OCI-LY1 (cell line): Measurements from ENCODE around the gene ITIH4.

ENCODE experiments used
- H2AFZ ChIP-seq: fragments of 200-600 bp; sonication (generic), shearing (Covaris generic); 2 replicates; pipeline ENCODE4 v1.6.0; 2014; ENCODE audit warnings: antibody characterized with exemption, mild to moderate bottlenecking, low read length
- H3F3A ChIP-seq: fragments of 200-600 bp; sonication (generic), shearing (Covaris generic); 2 replicates; pipeline ENCODE4 v1.6.0; 2014; ENCODE audit warnings: mild to moderate bottlenecking, antibody characterized with exemption, low read length, moderate library complexity; ENCODE audit not compliant: insufficient read depth
- H3K27ac ChIP-seq: fragments of 200-600 bp; sonication (generic); 2 replicates; pipeline ENCODE4 v1.5.1; 2014; ENCODE audit warnings: low read length, mixed run types, mild to moderate bottlenecking, low read depth; ENCODE audit not compliant: poor library complexity, severe bottlenecking
- H3K27me3 ChIP-seq: fragments of 200-600 bp; sonication (generic); 2 replicates; pipeline ENCODE4 v1.6.0; 2014; ENCODE audit warnings: antibody characterized with exemption, mild to moderate bottlenecking, low read length, moderate library complexity; ENCODE audit not compliant: insufficient read depth
- H3K36me3 ChIP-seq: fragments of 200-600 bp; sonication (generic); 2 replicates; pipeline ENCODE4 v1.6.1; 2014; ENCODE audit warnings: mild to moderate bottlenecking, antibody characterized with exemption, low read length, moderate library complexity, mixed read lengths; ENCODE audit not compliant: insufficient read depth
- H3K4me1 ChIP-seq: fragments of 200-600 bp; sonication (generic); 2 replicates; pipeline ENCODE4 v1.5.1; 2014; ENCODE audit warnings: mild to moderate bottlenecking, low read length, moderate library complexity; ENCODE audit not compliant: insufficient read depth, severe bottlenecking
- H3K4me2 ChIP-seq: fragments of 200-600 bp; sonication (generic), shearing (Covaris generic); 2 replicates; pipeline ENCODE4 v1.6.1; 2014; ENCODE audit warnings: low read length
- H3K4me3 ChIP-seq: fragments of 200-600 bp; sonication (generic); 2 replicates; pipeline ENCODE4 v1.5.1; 2014; ENCODE audit warnings: low read length, low read depth, mild to moderate bottlenecking, mixed read lengths; ENCODE audit not compliant: poor library complexity, severe bottlenecking
- H3K79me2 ChIP-seq: fragments of 200-600 bp; shearing (Covaris generic); 2 replicates; pipeline ENCODE4 v1.6.1; 2016; ENCODE audit warnings: mixed run types, low read length, mixed read lengths; ENCODE audit not compliant: insufficient read depth
- H3K9ac ChIP-seq: fragments of 200-600 bp; sonication (generic), shearing (Covaris generic); 2 replicates; pipeline ENCODE4 v1.6.1; 2014; ENCODE audit warnings: mild to moderate bottlenecking, low read length, mixed read lengths
- H3K9me2 ChIP-seq: fragments of 200-600 bp; sonication (generic), shearing (Covaris generic); 2 replicates; pipeline ENCODE4 v1.6.1; 2014; ENCODE audit warnings: low read depth, mild to moderate bottlenecking, low read length, mixed read lengths
- H3K9me3 ChIP-seq: fragments of 200-600 bp; shearing (Covaris generic); 2 replicates; pipeline ENCODE4 v1.6.1; 2014; ENCODE audit warnings: low read length, mixed read lengths
- H4K20me1 ChIP-seq: fragments of 200-600 bp; sonication (generic), shearing (Covaris generic); 2 replicates; pipeline ENCODE4 v1.6.0; 2016; ENCODE audit warnings: mild to moderate bottlenecking, low read length; ENCODE audit not compliant: insufficient read depth
- EZH2 ChIP-seq: fragments of 200-600 bp; sonication (generic), shearing (Covaris generic); IDR thresholded peaks from 2 replicates; pipeline ENCODE4 v1.8.0; 2017; ENCODE audit warnings: borderline replicate concordance, mixed run types, mild to moderate bottlenecking, antibody characterized with exemption, low read length, moderate library complexity, mixed read lengths
- TF ChIP-seq, protein P1 (sequence below): fragments of 200-600 bp; sonication (generic), shearing (Covaris generic); IDR thresholded peaks from 2 replicates; pipeline ENCODE4 v1.5.1; 2017; ENCODE audit warnings: mild to moderate bottlenecking, antibody characterized with exemption, low read length, moderate library complexity, mixed read lengths

Gene ITIH4

DNA sequence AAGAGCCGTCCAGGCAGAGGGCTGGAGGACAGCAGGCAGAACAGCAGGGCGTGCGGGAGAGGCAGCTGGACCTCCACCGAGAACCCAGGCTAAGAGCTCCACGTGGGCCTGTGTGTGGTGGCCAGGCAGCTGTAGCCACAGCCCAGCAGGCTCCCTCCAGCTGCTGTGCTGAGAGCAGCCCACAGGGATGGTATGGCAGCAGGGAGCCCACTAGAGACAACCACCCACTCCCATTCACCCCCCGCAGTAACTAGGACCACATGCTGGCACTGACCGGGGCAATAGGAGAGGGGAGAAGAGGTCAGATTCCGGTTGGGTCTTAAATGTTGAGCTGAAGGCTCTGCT, 29.9 kb upstream of the ITIH4 start:
- H3K4me1 ChIP-seq: no peaks in the 10 kb centered on the region
- H3K9me3 ChIP-seq: no peaks in the 10 kb centered on the region

GRCh38 chr3:52859686-52860423, 29.4 kb upstream of the ITIH4 start:
- no peaks in the 10 kb centered on the region for H3K9me3 ChIP-seq
- H3K9me2 ChIP-seq: no peaks in the 10 kb centered on the region
- H3K9ac ChIP-seq: no peak overlapping the region
- H3K79me2 ChIP-seq: no peaks in the 10 kb centered on the region
- no peak for TF ChIP-seq EZH2
- TF ChIP-seq, protein P1, sequence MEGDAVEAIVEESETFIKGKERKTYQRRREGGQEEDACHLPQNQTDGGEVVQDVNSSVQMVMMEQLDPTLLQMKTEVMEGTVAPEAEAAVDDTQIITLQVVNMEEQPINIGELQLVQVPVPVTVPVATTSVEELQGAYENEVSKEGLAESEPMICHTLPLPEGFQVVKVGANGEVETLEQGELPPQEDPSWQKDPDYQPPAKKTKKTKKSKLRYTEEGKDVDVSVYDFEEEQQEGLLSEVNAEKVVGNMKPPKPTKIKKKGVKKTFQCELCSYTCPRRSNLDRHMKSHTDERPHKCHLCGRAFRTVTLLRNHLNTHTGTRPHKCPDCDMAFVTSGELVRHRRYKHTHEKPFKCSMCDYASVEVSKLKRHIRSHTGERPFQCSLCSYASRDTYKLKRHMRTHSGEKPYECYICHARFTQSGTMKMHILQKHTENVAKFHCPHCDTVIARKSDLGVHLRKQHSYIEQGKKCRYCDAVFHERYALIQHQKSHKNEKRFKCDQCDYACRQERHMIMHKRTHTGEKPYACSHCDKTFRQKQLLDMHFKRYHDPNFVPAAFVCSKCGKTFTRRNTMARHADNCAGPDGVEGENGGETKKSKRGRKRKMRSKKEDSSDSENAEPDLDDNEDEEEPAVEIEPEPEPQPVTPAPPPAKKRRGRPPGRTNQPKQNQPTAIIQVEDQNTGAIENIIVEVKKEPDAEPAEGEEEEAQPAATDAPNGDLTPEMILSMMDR: no peak
- H3F3A ChIP-seq: no peaks in the 10 kb centered on the region
- H3K36me3 ChIP-seq: peaks cover 4% of the 10 kb centered on the region
- H3K4me3 ChIP-seq: no peak overlapping the region
- no peak overlapping the region for H3K27ac ChIP-seq
- no peaks in the 10 kb centered on the region for H3K27me3 ChIP-seq
- no peak overlapping the region for H3K4me2 ChIP-seq
- no peaks in the 10 kb centered on the region for H3K4me1 ChIP-seq
- H2AFZ ChIP-seq: no peak overlapping the region
- no peaks in the 10 kb centered on the region for H4K20me1 ChIP-seq

More for the DNA sequence above, 29.9 kb upstream of the ITIH4 start:
- no peak overlapping the region for H3K4me3 ChIP-seq
- H3K36me3 ChIP-seq: peaks cover 4% of the 10 kb centered on the region
- H2AFZ ChIP-seq: no peak overlapping the region
- no peaks in the 10 kb centered on the region for H3K79me2 ChIP-seq
- no peaks in the 10 kb centered on the region for H3F3A ChIP-seq
- TF ChIP-seq, protein P1: no peak
- TF ChIP-seq EZH2: no peak
- no peak overlapping the region for H3K27ac ChIP-seq
- no peak overlapping the region for H3K9ac ChIP-seq
- no peaks in the 10 kb centered on the region for H3K9me2 ChIP-seq
- H3K27me3 ChIP-seq: no peaks in the 10 kb centered on the region
- H3K4me2 ChIP-seq: no peak overlapping the region
- no peaks in the 10 kb centered on the region for H4K20me1 ChIP-seq

- TF ChIP-seq EZH2: no peak
- TF ChIP-seq, protein P1: no peak
These were observed 27.4 kb upstream of the ITIH4 start for GRCh38 chr3:52857864-52858263.

More at GRCh38 chr3:52857864-52858263, 27.4 kb upstream of the ITIH4 start:
- H3K27ac ChIP-seq: no peak overlapping the region
- H3K9ac ChIP-seq: no peak overlapping the region
- H2AFZ ChIP-seq: no peak overlapping the region
- H4K20me1 ChIP-seq: no peaks in the 10 kb centered on the region
- H3K4me2 ChIP-seq: no peak overlapping the region
- no peaks in the 10 kb centered on the region for H3K4me1 ChIP-seq
- H3K9me3 ChIP-seq: no peaks in the 10 kb centered on the region
- H3K9me2 ChIP-seq: no peaks in the 10 kb centered on the region
- no peaks in the 10 kb centered on the region for H3F3A ChIP-seq
- no peaks in the 10 kb centered on the region for H3K79me2 ChIP-seq
- no peak overlapping the region for H3K4me3 ChIP-seq
- H3K36me3 ChIP-seq: peaks cover 8% of the 10 kb centered on the region; the same call in 1 of the 2 replicates
- no peaks in the 10 kb centered on the region for H3K27me3 ChIP-seq
